Measurements from ENCODE around the gene FOXO3.

DNA sequence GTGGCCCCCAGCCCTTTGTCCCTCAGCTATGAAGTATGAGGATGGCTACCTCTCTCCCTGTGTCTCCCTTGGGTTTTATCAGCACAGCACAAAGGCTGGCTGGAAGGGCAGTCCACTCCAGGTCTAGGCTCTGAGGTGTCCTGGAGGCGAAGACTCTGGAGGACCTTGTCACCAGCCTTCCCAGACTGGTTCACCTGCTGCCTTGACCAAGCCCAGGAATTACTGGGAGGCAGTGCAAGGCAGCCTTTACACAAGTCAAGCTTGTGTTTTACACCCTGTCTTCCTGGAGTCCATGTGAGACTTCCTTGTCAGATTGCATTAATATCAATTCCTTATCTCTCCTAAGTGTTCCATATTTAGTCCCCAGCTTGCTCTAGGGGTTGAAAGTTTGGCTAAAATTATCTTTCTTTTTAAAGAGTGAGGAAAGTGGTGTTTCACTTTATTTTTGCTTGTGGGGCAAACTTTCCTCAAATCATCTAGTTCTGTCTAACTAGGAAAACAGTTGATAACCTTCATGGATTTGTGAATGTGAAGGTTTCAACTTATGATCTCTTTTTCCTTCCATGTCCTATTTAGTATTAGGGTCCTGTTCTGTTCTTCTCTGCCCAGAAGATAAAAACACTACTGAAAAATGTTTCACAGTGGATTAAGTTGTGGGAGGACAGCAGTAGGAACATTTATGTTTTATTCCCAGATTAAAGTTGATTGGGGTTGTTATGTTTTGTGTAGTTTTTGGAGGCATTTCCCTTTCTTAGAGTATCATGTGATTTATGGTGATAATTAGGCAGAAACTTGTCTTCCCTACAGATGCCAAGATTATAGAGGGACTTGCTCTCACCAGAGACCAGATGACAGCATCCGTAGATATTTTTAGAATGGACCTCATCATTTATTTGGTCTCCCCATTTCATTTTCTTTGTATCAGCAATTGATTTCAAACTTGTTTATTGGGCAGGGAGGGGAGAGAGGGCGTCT is 114.8 kb downstream of the FOXO3 start:
- TF ChIP-seq, protein P1, sequence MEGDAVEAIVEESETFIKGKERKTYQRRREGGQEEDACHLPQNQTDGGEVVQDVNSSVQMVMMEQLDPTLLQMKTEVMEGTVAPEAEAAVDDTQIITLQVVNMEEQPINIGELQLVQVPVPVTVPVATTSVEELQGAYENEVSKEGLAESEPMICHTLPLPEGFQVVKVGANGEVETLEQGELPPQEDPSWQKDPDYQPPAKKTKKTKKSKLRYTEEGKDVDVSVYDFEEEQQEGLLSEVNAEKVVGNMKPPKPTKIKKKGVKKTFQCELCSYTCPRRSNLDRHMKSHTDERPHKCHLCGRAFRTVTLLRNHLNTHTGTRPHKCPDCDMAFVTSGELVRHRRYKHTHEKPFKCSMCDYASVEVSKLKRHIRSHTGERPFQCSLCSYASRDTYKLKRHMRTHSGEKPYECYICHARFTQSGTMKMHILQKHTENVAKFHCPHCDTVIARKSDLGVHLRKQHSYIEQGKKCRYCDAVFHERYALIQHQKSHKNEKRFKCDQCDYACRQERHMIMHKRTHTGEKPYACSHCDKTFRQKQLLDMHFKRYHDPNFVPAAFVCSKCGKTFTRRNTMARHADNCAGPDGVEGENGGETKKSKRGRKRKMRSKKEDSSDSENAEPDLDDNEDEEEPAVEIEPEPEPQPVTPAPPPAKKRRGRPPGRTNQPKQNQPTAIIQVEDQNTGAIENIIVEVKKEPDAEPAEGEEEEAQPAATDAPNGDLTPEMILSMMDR (IDR thresholded peaks at IDR 0.05), result no peak
- TF ChIP-seq EP300 (IDR thresholded peaks at IDR 0.05), result no peak
- no peak for TF ChIP-seq POLR2A (IDR thresholded peaks at IDR 0.05)
